ENCODE data around the gene VAT1L. TPM values are rescaled to one million over a fixed set of nuclear protein-coding genes. Genes with fewer than 3 reads are reported as not detected.

VAT1L gene
- 41.6 and 42.5 TPM in 2 replicates for total RNA-seq

GRCh38 chr16:77788181-77789084 is at the start of gene VAT1L:
VAT1L (plus strand) TSS chr16:77788564; CDS start chr16:77788683, 119 bp downstream.

GRCh38 chr16:78022347-78023060 is 234.1 kb downstream of the VAT1L start, which contains the start of gene CLEC3A:
CLEC3A (plus strand) TSS chr16:78022548; CDS start chr16:78022627, 79 bp downstream.

Other genes starting within 250 kb of the VAT1L start
- 11.6 TPM in 2 replicates for gene NUDT7, start 66.0 kb upstream of the VAT1L start, total RNA-seq
- gene CLEC3A, start 234.0 kb downstream of the VAT1L start, total RNA-seq = not detected in 2 replicates